A673 (cell line): ENCODE data around the gene YEATS2.

Experiments
- EZH2 ChIP-seq: fragments of 200-600 bp; sonication (generic); IDR thresholded peaks from 2 replicates; pipeline ENCODE4 v1.6.1; 2017; ENCODE audit warnings: borderline replicate concordance, low read depth, mild to moderate bottlenecking, mixed read lengths, antibody characterized with exemption, low read length; ENCODE audit not compliant: poor library complexity, severe bottlenecking
- TF ChIP-seq, protein P1 (sequence below): fragments of 300-800, 200-600 bp; sonication (generic); conservative IDR thresholded peaks from 2 replicates; pipeline ENCODE4 v1.5.1; 2017; ENCODE audit warnings: low read depth, mild to moderate bottlenecking, antibody characterized with exemption, low read length, moderate library complexity, mixed read lengths

DNA sequence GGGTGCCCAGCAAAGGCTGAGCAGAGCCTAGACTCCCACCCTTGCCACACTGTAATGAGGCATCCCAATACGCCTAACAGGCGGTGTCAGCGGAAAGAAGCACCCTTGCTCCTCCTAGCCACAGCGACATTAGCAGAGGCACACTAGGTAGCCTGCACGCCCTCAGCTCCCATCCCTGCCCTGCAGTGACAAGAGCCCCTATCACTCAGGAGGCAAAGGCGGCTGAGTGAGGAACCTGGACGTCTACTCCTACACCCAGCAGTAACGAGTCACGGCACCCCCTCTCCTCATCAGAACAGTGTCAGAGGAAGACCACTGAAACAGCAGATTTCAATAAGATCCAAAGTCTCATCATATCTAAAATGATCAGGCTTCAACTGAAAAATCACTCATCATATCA, 139.8 kb downstream of the YEATS2 start:
- TF ChIP-seq, protein P1, sequence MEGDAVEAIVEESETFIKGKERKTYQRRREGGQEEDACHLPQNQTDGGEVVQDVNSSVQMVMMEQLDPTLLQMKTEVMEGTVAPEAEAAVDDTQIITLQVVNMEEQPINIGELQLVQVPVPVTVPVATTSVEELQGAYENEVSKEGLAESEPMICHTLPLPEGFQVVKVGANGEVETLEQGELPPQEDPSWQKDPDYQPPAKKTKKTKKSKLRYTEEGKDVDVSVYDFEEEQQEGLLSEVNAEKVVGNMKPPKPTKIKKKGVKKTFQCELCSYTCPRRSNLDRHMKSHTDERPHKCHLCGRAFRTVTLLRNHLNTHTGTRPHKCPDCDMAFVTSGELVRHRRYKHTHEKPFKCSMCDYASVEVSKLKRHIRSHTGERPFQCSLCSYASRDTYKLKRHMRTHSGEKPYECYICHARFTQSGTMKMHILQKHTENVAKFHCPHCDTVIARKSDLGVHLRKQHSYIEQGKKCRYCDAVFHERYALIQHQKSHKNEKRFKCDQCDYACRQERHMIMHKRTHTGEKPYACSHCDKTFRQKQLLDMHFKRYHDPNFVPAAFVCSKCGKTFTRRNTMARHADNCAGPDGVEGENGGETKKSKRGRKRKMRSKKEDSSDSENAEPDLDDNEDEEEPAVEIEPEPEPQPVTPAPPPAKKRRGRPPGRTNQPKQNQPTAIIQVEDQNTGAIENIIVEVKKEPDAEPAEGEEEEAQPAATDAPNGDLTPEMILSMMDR = no peak
- no peak for TF ChIP-seq EZH2
